Mucosa of gallbladder (tissue), 1 donor: Measurements from ENCODE around the gene IFNL3. TPM values are rescaled to one million over a fixed set of nuclear protein-coding genes. Genes with fewer than 3 reads are reported as not detected.
"Not testable (repeated sequence)": the region's sequence is repeated elsewhere in the genome, so short reads cannot be mapped to it uniquely, and the experiment has no call there.

Source experiments
- DNase-seq: peaks from one replicate; pipeline ENCODE4 v3.0.0-alpha.2; 2020; ENCODE audit warnings: low spot score
- total RNA-seq: library from RNA; stranded (reverse); gene quantifications from one replicate; pipeline ENCODE4 v1.2.1, GENCODE V29; 2021
- donor health status: DM: no; HTN: no; CAD: no.

Gene IFNL3
- total RNA-seq, 1 donor from 2014 or later = not detected

DNA sequence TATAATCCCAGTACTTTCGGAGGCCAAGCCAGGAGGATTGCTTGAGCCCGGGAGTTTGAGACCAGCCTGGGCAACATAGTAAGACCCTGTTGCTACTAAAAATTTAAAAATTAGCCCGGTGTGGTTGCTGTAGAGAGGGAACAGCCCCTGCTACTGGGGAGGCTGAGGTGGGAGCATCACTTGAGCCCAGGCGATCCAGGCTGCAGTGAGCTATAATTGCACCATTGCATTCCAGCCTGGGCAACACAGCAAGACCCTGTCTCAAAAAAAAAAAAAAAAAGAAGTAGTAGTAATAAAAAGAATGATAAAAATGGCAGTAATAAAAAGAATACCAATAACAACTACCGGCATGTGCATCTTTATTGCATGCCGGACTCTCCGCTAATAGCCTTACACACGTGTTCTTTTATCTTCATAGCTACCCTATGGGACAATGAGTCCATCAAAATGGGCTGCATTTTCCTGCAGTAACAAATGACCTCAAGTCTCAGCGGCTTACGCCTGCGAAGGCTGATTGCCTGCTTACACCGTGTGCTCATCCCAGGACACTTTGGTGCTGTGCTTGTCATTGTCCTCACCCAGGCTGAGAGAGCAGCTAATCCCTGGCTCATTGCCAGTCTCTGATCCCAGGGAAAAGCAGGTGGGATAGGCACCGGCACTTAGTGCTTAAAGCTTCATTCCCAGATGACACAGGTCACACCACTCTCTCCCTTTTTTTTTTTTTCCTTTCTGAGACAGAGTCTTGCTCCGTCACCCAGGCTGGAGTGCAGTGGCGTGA is 26.4 kb downstream of the IFNL3 start:
- no peak for DNase-seq

DNA sequence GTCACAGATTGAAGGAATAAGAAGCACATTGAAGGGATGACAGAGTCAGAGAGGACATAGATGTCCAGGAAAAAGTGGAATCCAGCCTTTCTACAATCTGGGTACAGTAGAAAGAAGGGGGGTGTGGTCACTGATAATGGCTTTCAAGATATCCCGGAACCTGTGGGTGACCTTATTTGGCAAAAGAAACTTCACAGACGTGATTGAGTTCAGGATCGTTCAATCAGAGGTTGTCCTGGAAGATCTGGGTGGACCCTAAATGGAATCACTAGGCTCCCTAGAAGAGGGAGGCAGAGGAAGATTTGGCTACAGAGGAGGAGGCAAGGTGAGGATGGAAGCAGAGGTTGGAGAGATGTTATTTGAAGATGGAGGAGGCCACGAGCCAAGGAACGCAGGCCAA is 27.7 kb downstream of the IFNL3 start:
- no peak for DNase-seq

DNA sequence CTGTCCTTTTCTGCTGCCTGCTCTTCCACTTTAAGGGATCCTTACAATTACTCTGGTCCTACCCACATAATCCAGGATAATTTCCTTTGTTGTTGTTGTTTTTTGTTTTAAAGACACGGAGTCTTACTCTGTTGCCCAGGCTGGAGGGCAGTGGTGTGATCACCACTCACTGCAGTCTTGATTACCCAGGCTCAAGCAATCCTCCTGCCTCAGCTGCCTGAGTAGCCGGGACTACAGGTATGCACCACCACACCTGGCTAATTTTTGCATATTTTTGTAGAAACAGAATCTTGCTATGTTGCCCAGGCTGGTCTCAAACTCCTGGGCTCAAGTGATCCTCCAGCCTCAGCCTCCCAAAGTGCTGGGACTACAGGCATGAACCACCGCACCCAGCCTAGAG is 29.5 kb downstream of the IFNL3 start:
- DNase-seq = not testable (repeated sequence)

DNA sequence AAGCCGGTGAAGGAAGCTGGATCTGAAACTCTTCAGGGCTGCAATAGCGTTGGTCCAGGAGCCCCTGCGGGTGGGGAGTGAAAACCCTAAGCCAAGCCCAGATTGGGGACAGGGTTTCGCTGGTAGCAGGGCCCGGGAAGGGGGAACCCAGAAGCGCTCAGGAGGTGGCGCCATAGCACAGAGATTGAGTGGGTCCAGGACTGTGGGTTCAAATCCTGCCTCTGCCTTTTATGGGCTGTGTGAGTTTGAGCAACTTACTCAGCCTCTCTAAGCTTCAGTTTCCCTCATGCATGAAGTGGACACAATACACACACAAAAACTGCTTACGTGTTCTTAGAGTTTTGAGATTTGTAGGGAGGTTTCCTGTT is 32.4 kb downstream of the IFNL3 start:
- DNase-seq = no peak

DNA sequence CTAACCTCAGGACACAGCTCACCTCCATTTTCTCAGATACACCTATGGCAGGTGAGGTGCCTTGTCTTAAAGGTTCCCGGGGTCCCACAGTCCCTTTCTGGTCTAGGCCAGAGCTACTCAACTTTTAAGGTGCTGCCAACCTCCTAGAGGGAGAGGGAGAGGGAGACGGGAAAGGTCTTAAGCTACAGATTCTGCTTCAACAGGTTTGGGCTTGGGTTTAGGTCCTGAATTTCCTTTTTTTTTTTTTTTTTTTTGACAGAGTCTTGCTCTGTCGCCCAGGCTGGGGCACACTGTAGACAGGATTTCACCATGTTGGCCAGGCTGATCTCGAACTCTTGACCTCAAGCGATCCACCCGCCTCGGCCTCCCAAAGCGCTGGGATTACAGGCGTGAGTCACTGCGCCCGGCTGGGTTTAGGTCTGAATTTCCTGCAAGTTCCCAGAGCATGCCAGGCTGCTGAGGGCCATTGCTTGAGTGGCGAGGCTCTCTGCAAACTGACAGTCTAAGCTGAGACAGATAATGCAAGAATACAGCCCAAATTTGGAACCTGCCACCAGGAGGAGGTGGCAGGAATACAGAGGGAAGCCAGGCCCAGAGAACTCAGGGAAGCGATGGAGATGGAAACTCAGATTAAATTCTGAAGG is 33.0 kb downstream of the IFNL3 start:
- DNase-seq = no peak

DNA sequence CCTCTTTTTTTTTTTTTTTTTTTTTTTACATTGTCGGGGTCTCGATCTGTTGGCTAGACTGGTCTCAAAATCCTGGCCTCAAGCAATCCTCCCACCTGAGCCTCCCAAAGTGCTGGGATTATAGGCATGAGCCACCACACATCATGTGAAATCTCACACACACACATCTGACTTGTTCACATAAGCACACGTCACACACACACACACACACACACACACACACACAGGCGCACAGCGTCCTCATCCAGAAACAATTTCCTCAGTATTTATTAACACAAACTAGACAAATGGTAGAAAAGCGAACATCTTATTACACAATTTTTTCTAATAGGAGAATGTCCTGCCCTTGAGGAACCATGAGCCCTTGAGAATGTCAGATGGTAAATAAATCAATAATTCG is 35.6 kb downstream of the IFNL3 start:
- DNase-seq = no peak

DNA sequence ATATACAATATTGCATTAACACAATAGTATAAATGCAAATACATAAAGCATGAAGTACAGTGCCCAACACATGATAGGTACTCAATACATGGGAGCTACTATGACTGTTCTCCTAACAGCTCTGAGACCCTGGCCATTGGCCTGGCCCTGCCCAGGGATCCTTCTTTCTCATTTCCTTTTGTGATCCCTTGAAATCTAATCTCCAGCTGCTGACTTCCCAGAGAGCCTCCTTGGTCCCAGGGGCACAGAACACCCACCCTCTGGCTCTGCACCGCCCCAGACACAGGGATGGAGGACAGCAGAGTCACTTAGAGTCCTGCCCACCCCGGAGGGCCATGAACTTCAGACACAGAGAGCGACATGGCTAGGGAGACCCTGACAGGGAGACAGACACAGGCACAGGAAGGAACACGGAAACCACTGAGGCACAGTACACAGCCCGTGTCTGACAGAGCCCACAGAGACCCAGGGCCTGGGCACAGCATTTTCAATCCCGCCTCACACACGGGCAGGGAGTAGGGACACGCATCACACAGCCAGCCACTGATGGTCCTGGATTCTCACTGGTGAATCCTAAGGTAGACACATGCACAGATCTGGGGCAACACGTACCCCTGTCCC is 36.5 kb downstream of the IFNL3 start:
- DNase-seq = no peak

- no peak for DNase-seq
Measured at GRCh38 chr19:39207293-39207836, 37.4 kb downstream of the IFNL3 start.

- DNase-seq = no peak
Measured at GRCh38 chr19:39206122-39206521, 38.7 kb downstream of the IFNL3 start.

DNA sequence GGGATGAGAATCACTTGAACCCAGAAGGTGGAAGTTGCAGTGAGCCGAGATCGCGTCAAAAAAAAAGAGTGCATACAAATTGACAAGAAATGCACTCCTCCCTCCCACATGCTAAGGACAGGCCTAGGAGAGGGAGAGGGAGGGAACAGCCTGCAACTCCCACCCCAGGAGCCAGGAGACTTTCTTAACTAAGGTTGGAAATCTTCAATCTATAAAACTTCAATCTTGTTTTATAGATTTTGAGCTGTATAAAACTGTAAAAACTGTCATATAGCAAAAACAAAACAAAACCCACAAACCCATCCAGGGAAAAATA is 39.4 kb downstream of the IFNL3 start:
- no peak for DNase-seq

DNA sequence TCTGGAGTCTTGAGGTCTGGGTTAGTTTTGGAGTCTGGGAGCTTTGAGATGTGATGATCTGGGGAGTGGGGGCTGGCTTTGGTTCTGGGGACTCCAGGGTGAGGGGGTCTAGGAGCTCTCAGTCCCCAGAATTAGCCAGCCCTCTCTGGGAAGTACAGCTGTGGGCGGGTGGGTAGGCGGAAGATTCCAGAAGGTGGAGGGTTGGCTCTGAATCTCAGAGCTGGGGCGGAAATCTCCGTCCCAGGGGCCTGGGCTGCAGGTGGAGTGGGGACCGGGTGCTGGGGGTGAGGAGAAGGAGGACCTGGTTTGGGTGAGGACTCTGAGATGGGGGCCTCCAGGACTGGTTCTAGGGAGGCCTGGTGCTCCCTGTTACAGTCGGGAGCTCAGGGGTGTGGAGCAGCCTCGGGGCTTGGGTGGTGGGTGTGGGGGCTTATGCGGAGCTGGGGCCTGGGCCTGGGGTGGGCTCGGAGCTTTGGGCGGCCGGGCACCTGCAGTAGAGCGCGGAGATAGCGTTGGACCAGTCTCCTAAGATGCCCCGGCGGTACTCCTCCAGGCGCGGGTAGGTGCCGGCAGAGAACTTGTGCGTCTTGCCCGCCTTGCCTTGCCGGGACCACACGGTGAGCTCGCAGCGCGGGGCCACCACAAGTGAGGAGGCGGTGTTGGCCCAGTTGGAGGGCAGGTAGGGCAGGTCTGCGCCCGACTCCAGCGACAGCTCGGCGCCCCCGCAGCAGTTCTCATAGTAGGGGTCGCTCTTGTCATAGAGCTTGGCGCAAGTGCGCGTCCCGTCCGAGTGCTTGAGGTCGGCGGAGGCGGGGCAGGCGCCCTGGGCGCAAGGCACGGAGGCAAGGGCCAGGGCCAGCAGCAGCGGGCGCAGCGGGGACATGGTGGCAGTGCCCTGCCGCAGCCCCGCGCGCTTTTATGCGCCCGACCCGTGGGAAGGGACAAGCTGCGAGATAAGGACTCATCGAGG is 41.1 kb downstream of the IFNL3 start, which contains the start of gene SYCN:
Gene SYCN (minus strand): TSS at position 892 of the 970 bp plus-strand sequence. CDS start 9 bp downstream, at position 883.
- no peak for DNase-seq

- no peak for DNase-seq
Measured at GRCh38 chr19:39202998-39203355, 41.8 kb downstream of the IFNL3 start.

- DNase-seq = no peak
Measured at GRCh38 chr19:39200803-39201115, 44.0 kb downstream of the IFNL3 start.

GRCh38 chr19:39200066-39200802 is 44.6 kb downstream of the IFNL3 start:
- DNase-seq = no peak

DNA sequence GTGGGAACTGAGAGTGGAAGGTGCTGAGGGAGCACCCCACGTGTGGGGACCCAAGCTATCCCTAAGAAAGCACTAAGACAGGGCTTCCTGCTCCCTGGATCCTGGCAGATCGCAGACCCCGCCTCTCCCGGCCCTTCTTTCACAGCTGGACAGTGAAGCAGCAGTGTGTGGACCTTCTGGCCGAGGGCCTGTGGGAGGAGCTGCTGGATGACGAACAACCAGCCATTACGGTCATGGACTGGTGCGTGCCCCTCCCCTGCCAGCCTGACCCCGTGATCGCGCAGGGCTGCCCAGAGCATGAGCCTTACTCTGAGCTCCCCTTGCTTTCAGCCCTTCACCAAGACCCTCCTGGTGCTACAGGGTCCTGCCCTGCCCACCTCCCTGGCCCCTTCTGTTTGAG is 45.8 kb downstream of the IFNL3 start:
- no peak for DNase-seq

GRCh38 chr19:39197808-39198207 is 47.0 kb downstream of the IFNL3 start:
- DNase-seq = no peak

- DNase-seq = no peak
Measured at GRCh38 chr19:39196860-39197562, 47.8 kb downstream of the IFNL3 start, which contains the start of gene NCCRP1. TSS of gene NCCRP1 (plus strand) at chr19:39196964. CDS start at chr19:39196983, 19 bp downstream.

DNA sequence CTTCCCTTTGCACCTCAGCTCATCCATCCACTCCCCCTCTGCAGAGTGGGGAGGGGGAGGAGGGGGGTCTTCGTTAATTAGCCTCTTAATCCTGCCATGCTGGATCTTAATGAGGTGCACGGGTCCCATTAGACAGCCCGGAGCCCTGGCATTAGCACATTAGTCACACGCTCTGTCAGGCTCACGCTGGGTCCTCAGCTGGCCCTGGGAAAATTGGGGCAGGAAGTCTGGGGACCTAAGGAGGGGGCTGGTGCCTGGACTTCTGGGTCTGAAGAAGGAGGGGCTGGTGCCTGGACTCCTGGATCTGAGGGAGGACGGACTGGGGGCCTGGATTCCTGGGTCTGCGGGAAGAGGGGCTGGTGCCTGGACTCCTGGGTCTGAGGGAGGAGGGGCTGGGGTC is 48.5 kb downstream of the IFNL3 start:
- no peak for DNase-seq

GRCh38 chr19:39195755-39196154 is 49.1 kb downstream of the IFNL3 start:
- no peak for DNase-seq

GRCh38 chr19:39194832-39195542 is 49.8 kb downstream of the IFNL3 start:
- no peak for DNase-seq
